ENCODE data around the gene SH3BP5.
A peak's percentile ranks its signal among the peaks of the same experiment; 100 is the strongest.

The SH3BP5 gene

DNA sequence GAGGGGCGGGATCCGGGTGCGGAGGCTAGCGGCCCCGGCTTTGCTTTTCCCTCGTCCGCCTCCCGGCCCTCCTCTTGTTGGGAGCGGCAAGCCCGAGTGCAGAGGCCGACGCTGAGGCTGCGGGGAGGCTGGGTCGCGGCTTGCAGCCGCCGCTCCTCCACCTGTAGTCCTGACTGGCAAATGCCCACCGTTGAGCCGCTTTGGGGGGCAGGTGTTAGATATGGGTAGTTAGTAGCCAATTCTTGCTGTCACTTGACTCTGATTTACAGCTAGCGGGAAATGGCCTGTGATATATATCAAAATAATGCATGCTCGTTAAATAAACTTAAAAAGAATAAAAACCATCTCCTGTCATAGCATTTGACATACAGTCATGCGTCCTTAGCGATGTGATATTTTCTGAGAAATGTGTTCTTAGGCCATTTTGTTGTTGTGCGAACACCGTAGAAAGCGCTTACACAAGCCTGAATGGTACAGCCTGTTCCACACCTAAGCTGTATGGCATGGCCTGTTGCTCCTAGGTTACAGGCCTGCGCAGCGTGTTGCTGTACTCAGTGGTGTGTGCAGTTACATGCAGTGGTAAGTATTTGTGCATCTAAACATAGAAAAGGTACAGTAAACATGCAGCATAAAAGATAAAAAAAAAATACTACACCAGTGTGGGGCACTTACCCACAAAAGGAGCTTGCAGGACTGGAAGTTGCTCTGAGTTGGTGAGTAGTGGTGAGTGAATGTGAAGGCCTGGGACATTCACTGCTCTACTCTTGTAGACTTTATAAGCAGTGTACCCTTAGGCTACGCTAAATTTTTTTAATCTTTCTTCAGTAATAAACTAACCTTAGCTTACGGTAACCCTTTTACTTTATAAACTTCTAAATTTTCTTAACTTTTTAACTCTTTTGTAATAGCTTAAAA lies 125.5 kb downstream of the SH3BP5 start:
- H3K27me3 Mint-ChIP-seq = no peaks in the 10 kb centered on the region
- peaks cover 2% of the 10 kb centered on the region for H3K36me3 Mint-ChIP-seq
- peak overlapping the region; percentile 93 for H3K4me3 Mint-ChIP-seq
- ATAC-seq (ENCODE audit: low read depth) (no peak), DNase-seq (ENCODE audit: low spot score in 2 of 2) (peak in 1 of 2 donors; percentile 13)
- no peaks in the 10 kb centered on the region for H3K9me3 Mint-ChIP-seq
- H3K27ac Mint-ChIP-seq = peak overlapping the region; percentile 94
- peaks cover 27% of the 10 kb centered on the region for H3K4me1 Mint-ChIP-seq

DNA sequence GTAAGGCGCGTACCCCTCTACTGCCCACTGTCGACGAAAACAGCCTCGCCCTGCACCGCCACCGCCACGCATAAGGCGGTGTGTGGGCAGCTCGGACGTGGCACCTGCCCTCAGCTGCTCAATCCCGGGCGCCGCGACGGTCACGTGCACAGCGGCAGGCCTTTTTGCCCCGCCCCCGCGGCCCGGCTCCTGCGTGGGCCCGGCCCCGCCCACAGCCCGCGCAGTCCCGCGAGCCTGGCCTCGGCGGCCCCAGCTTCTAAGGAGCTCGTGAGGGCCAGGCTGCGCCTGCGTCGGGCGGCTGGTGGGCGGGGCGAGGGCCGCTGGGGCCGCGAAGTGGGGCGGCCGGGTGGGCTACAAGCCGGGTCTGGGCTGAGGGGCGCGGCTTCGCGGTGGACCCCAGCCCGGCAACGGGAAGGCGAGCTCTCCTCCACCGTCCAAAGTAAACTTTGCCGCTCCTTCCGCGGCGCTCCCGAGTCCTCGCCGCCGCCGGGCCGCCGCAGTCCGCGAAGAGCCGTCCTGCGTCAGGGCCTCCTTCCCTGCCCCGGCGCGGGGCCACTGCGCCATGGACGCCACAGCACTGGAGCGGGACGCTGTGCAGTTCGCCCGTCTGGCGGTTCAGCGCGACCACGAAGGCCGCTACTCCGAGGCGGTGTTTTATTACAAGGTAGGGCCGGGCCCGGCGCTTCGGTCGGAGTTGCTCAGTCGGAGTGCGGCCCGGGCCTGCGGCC lies 126.3 kb downstream of the SH3BP5 start, which contains the start of gene CAPN7:
CAPN7 (plus strand) TSS at position 313 of the 728 bp plus-strand sequence; CDS start at position 563, 250 bp downstream.
- H3K4me3 Mint-ChIP-seq = peak within 1 kb of the TSS; percentile 93
- H3K27me3 Mint-ChIP-seq = no peaks in the 10 kb centered on the region

DNA sequence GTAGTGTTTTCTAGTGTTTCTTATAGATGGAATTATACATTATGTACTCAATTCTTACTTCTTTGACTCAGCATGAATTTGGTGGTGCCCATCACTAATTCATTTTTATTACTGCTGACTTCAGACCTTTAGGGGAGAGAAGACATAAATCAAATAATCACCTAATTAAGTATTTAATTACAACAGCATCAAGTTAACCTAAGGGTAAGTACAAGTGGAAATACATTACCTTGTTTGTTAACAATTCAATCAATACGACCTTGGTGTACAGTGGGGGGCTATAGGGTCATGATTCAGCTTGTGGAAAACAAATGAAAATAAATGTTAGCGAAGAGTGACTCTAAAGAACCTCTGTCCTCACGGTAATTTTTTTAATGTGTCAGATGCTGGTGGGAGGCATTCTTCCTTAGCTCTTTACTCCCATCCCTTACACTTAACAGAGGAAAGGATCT lies 126.9 kb downstream of the SH3BP5 start:
- peaks cover 24% of the 10 kb centered on the region for H3K4me1 Mint-ChIP-seq
- peak overlapping the region; percentile 93 for H3K4me3 Mint-ChIP-seq
- no peaks in the 10 kb centered on the region for H3K36me3 Mint-ChIP-seq
- H3K27ac Mint-ChIP-seq = peak overlapping the region; percentile 94
- DNase-seq (ENCODE audit: low spot score in 2 of 2) (no peak), ATAC-seq (ENCODE audit: low read depth) (no peak)
- H3K9me3 Mint-ChIP-seq = no peaks in the 10 kb centered on the region
- no peaks in the 10 kb centered on the region for H3K27me3 Mint-ChIP-seq

More for the DNA sequence above, 126.3 kb downstream of the SH3BP5 start, which contains the start of gene CAPN7:
- ATAC-seq (ENCODE audit: low read depth) = peak; percentile 89
- Mint-ChIP-seq H3K4me1 (peaks cover 27% of the 10 kb centered on the region), H3K9me3 (no peaks in the 10 kb centered on the region), H3K36me3 (peaks cover 2% of the 10 kb centered on the region), H3K27ac (peak within 1 kb of the TSS; percentile 94)
- DNase-seq (ENCODE audit: low spot score in 2 of 2) = peak; percentile 91 to 94

Data from memory B cell (primary cell).